ENCODE data around the gene CEBPZOS. TPM values are rescaled to one million over a fixed set of nuclear protein-coding genes. Genes with fewer than 3 reads are reported as not detected.

CEBPZOS gene
- total and polyA plus RNA-seq, 9 of the 15 experiments (the other 6 are each of a cell fraction or from before 2014, with no cell fraction given): 21.7 to 64.8 (median 46.7) TPM

DNA sequence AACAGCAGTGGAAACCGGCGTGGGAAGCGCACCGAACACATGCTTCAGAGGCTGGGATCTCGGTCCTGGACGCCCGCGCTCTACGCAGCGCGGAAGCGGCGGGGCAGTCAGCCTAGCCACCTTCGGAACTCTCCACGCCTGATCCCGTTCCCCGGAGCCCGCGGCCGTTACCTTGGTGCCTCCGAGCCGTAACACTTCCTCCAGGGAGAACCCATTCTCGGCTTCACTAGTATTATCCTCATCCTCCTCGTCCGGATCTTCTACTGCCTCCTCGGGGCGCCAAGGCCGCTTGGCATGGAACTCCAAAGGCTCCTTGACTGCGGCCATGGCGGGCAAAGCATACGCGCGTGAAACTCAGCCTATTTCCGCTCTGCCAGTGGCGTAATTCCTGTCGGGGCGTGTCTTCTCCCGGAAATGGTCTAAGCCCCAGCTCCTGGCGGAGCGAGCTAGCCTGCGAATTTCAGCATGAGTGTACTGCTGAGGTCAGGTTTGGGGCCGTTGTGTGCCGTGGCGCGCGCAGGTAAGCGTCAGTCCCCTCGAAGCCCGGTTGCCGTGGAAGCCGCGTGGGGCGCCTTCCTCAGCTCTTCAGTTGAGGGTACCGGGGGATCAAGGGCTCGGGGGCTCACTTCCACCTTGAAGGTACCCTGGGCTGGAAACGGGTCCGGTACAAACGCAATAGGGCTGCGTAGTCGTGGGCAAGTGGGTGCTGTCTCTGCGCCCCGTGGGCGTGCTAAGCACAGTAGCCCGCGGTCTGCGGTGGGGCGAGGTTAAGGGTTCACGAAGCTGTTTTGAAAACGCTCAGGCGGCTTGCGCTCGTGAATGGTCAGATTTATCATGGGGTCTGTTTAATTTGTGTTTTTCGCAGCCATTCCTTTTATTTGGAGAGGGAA lies 35.2 kb downstream of the CEBPZOS start, which contains the start of the genes CEBPZ and NDUFAF7 (continued):
- TF ChIP-seq ZNF316 (IDR thresholded peaks at IDR 0.05): no peak
- no peak for TF ChIP-seq STAT5B (CRISPR knock-in tag; IDR thresholded peaks at IDR 0.05)
- no peak for TF ChIP-seq PRPF4 (IDR thresholded peaks at IDR 0.05; ENCODE audit: insufficient read depth, low read depth, low read length, poor library complexity, severe bottlenecking)
- TF ChIP-seq TRIM28 (IDR thresholded peaks at IDR 0.05): no peak
- no peak for TF ChIP-seq ZNF140 (CRISPR knock-in tag; IDR thresholded peaks at IDR 0.05)
- peak; percentile 87; the same call in 1 of the 2 replicates for TF ChIP-seq GTF2E2 (tag; IDR thresholded peaks at IDR 0.05)
- no peak for TF ChIP-seq PHB (CRISPR knock-in tag; IDR thresholded peaks at IDR 0.05)
- 0 out of 2 replicates have a peak, but pooled peaks have one; percentile 61 for TF ChIP-seq ZBTB7A (IDR thresholded peaks at IDR 0.05; ENCODE audit: borderline replicate concordance, control insufficient read depth, low read depth, low read length)
- TF ChIP-seq PCBP1 (IDR thresholded peaks at IDR 0.05; ENCODE audit: low read depth, low read length, poor library complexity, severe bottlenecking): no peak
- peak; percentile 85 for TF ChIP-seq PML (IDR thresholded peaks at IDR 0.05; ENCODE audit: low read length)
- TF ChIP-seq, protein P1, sequence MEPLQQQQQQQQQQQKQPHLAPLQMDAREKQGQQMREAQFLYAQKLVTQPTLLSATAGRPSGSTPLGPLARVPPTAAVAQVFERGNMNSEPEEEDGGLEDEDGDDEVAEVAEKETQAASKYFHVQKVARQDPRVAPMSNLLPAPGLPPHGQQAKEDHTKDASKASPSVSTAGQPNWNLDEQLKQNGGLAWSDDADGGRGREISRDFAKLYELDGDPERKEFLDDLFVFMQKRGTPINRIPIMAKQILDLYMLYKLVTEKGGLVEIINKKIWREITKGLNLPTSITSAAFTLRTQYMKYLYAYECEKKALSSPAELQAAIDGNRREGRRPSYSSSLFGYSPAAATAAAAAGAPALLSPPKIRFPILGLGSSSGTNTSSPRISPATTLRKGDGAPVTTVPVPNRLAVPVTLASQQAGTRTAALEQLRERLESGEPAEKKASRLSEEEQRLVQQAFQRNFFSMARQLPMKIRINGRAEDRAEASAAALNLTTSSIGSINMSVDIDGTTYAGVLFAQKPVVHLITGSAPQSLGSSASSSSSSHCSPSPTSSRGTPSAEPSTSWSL (CRISPR knock-in tag; IDR thresholded peaks at IDR 0.05; ENCODE audit: borderline replicate concordance): no peak
- TF ChIP-seq RNF219 (CRISPR knock-in tag; IDR thresholded peaks at IDR 0.05): no peak
- TF ChIP-seq ATF7 (IDR thresholded peaks at IDR 0.05): peak; percentile 65; the same call in 1 of the 2 replicates
- TF ChIP-seq FOXA3 (CRISPR knock-in tag; conservative IDR thresholded peaks at IDR 0.05 in 1 of 2, IDR thresholded peaks at IDR 0.05 in 1 of 2): 0 out of 4 replicates have a peak, but pooled peaks of 1 of the 2 experiments have one; percentile 39
- no peak for TF ChIP-seq ZNF695 (CRISPR knock-in tag; IDR thresholded peaks at IDR 0.05)
- no peak for TF ChIP-seq MTA2 (IDR thresholded peaks at IDR 0.05; ENCODE audit: low read depth)
- TF ChIP-seq ARID3A (IDR thresholded peaks at IDR 0.05; ENCODE audit: borderline replicate concordance, low read depth, low read length): no peak
